HS-5 (cell line): ENCODE data around the gene MROH7.

Experiments
- DNase-seq: peaks from one replicate; pipeline ENCODE4 v3.0.0-alpha.2; 2012; ENCODE audit warnings: low read depth

Gene MROH7

GRCh38 chr1:54742282-54742681, 100.7 kb downstream of the MROH7 start:
- DNase-seq, result no peak

DNA sequence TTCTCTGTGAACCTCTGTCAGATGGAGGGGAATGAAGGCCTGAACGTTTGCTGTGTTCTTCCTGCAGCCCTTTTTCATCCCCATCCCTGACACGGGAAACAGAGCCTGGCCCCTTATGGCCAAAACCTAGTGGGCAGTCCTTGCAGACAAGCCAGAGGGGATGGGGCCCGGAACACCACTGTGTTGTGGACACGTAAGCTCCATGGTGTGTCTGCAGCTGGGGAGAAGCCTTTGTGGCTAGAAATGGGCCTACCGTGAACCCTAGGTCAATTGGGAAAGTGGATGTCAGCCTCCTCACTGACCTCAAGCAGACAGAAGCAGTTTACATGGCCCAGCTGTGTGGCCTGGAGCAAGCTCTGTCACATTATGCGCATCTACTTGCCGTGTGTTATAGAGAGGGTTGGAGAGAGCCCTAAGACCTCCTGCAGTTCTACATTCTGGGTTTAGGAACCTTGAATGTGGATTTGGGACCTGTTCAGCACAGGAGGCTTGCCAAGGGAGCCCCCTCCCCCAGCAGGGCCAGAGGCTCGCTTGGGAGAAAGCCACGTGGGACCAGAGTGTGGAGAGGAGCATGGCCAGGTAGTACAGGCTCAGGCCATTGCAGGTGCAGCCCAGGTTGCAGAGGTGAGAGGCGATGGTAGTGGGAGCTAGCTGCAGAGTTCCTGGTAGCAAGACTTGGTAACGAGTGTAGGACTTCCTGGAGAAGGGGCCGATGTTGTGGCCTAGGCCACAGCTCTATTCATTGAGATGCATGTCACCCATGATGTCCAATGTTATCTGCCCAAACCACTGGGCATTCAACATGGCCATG, 102.0 kb downstream of the MROH7 start:
- no peak for DNase-seq

DNA sequence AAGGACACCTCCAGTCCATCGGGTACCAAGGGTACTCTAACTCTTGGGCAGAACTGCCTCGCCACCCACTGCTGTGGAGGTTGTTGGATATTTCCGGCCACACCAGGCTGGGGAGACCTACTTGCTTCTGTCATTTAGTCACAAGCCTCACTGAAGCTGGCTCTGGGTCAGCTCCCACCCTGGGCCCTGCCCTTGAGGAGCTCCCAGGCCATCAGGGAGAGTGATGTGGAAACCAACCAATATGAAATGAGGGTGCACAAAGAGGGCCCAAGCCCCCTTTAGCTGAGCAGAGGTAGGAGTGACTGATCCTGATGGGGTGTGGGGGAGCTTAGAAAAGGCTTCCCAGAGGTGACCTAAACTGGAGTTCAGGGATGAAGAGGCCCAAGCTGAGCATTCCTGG, 103.1 kb downstream of the MROH7 start:
- DNase-seq, result no peak

DNA sequence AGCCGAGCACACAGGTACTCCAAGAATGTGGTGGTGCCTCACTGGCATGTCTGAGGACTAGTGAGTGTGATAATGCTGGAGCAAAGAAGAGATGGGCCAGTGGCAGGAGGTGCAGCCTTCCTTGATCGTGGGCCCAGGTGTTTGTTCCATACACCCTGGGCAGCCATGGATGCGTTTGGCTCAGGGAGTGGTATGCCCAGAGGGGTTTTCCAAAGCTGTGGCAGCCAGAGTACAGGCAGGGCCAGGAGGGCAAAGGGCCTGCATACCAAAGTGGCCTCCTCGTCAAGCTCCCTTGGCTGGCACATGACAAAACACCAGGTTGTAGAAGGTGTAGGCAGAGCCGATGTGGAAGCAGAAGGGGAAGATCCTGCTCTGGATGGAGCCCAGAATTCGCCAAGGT, 103.7 kb downstream of the MROH7 start:
- DNase-seq, result no peak

DNA sequence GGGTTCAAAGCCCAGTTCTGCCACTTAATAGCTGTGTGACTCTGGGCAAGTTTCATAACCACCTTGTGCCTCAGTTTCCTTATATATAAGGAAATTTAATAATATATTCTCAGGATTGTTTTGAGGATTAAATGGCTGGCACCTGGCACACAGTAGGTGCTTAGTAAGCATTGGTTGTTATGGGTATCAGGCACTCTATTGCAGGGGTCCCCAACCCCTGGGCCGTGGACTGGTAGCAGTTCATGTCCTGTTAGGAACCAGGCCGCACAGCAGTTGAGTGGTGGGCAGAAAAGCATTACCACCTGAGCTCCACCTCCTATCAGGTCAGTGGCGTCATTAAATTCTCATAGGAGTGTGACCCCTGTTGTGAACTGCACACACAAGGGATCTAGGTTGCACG, 104.3 kb downstream of the MROH7 start:
- no peak for DNase-seq

- DNase-seq, result no peak
Measured at GRCh38 chr1:54748094-54748835, 106.7 kb downstream of the MROH7 start.

DNA sequence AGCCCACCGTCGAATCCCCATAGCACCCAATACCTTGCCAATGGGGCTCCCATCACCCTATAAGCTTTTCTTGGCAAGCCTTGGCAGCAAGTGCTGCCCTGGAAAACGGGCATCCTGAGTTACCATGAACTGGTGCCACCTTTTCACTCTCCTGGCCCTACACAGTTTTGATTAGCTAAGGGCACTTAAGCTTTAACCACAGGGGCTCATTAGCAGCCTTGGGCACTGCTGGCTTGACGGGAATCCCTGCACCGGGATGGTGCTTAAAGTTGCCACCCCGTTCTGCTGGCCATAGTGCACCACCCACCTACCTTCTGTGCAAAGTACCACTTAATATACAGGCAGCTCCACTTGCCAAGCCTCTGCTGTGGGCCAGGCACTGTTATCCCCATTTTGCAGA, 109.0 kb downstream of the MROH7 start:
- no peak for DNase-seq

GRCh38 chr1:54751426-54751825, 109.8 kb downstream of the MROH7 start:
- no peak for DNase-seq

DNA sequence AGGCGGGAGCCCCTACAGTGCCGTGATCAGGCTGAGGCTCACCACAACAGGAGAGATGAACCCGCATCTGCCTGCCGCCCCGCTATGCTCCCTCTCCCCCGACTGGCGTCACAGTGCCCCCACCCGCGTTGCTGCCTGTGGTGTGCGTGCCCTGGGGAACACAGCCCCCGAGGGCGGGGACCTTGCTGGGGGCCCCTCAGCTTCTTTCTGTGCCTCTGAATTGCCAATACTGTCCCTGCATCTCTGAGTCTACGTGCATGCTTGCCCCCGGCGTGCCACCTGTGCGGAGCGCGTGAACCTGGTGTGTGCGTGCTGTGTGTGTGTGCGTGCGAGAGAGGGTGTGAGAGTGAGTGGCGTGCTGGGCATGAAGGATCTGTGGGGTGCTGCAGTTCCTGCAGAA, 112.5 kb downstream of the MROH7 start:
- DNase-seq, result no peak

GRCh38 chr1:54754486-54755285, 113.1 kb downstream of the MROH7 start:
- DNase-seq, result no peak

- DNase-seq, result no peak
Measured at GRCh38 chr1:54757833-54758232, 116.2 kb downstream of the MROH7 start.

- DNase-seq, result no peak
Measured at GRCh38 chr1:54758678-54759348, 117.2 kb downstream of the MROH7 start.
